Left ventricle myocardium superior (tissue), 1 donor: ENCODE data around the gene NKX2-2. TPM values are rescaled to one million over a fixed set of nuclear protein-coding genes. Genes with fewer than 3 reads are reported as not detected.

Experiments used
- ATAC-seq: fragments of 200-7000 bp; cut with Tn5 transposase; one replicate; pipeline ENCODE4 v1.9.1; 2020; ENCODE audit warnings: mild to moderate bottlenecking, moderate library complexity
- DNase-seq: peaks from one replicate; pipeline ENCODE4 v3.0.0-alpha.2; 2020
- intact Hi-C: fragments of 100-400 bp; cut with micrococcal nuclease; formaldehyde crosslinking; loops from one replicate; pipeline ENCODE4 v1.11.0; 2022
- total RNA-seq: library from RNA; stranded (reverse); fragmentation: NEBNext Ultra II Directional; extraction: Animal tissue kit (Norgen Biotek cat#: 25700); gene quantifications from one replicate; pipeline ENCODE4 v1.2.1, GENCODE V29; 2021
- donor health status: DM: no; HTN: yes; CAD: no; lungs with severe emphysema.

NKX2-2 gene
- total RNA-seq, 1 donor from 2014 or later, result not detected

GRCh38 chr20:21510414-21511384 is 3.2 kb downstream of the NKX2-2 start:
- DNase-seq, result no peak
- intact Hi-C loops, result no loop called here
- no peak for ATAC-seq

GRCh38 chr20:21509597-21510371 is 4.1 kb downstream of the NKX2-2 start:
- intact Hi-C loops, result loop anchor here (10.0 kb wide), 1 partner anchor 645 kb away; no protein-coding TSS in a partner anchor
- no peak for DNase-seq
- no peak for ATAC-seq

- intact Hi-C loops, result loop anchor here (10.0 kb wide), 1 partner anchor 644 kb away; no protein-coding TSS in a partner anchor
- ATAC-seq (no peak), DNase-seq (no peak)
These were observed 4.7 kb downstream of the NKX2-2 start for GRCh38 chr20:21509079-21509596.

- DNase-seq (no peak), ATAC-seq (no peak)
- intact Hi-C loops, result loop anchor here (10.0 kb wide), 1 partner anchor 644 kb away; no protein-coding TSS in a partner anchor
These were observed 5.4 kb downstream of the NKX2-2 start for GRCh38 chr20:21508230-21509078.

GRCh38 chr20:21507400-21508229 is 6.2 kb downstream of the NKX2-2 start:
- intact Hi-C loops, result loop anchor here (10.0 kb wide), 1 partner anchor 643 kb away; no protein-coding TSS in a partner anchor
- DNase-seq (no peak), ATAC-seq (no peak)

GRCh38 chr20:21505810-21506530 is 7.9 kb downstream of the NKX2-2 start:
- DNase-seq, result peak; percentile 67
- intact Hi-C loops, result loop anchor here (10.0 kb wide), 1 partner anchor 641 kb away; no protein-coding TSS in a partner anchor
- ATAC-seq, result peak; percentile 82

GRCh38 chr20:21505161-21505809 is 8.6 kb downstream of the NKX2-2 start:
- ATAC-seq, result peak; percentile 82
- intact Hi-C loops, result loop anchor here (10.0 kb wide), 1 partner anchor 640 kb away; no protein-coding TSS in a partner anchor
- peak; percentile 79 for DNase-seq

- no peak for DNase-seq
- ATAC-seq, result no peak
- intact Hi-C loops, result loop anchor here (5.0 to 10.0 kb wide), 2 partner anchors 262 to 640 kb away; no protein-coding TSS in a partner anchor
These were observed 9.5 kb downstream of the NKX2-2 start for GRCh38 chr20:21504323-21504722.

GRCh38 chr20:21503345-21503744 is 10.5 kb downstream of the NKX2-2 start:
- no peak for DNase-seq
- intact Hi-C loops, result loop anchor here (5.0 to 10.0 kb wide), 2 partner anchors 261 to 639 kb away; no protein-coding TSS in a partner anchor
- ATAC-seq, result no peak

- intact Hi-C loops, result loop anchor here (5.0 to 10.0 kb wide), 2 partner anchors 259 to 636 kb away; no protein-coding TSS in a partner anchor
- DNase-seq (no peak), ATAC-seq (no peak)
These were observed 12.7 kb downstream of the NKX2-2 start for GRCh38 chr20:21501184-21501583.

- DNase-seq, result no peak
- intact Hi-C loops, result loop anchor here (5.0 to 10.0 kb wide), 2 partner anchors 258 to 636 kb away; no protein-coding TSS in a partner anchor
- no peak for ATAC-seq
These were observed 13.3 kb downstream of the NKX2-2 start for GRCh38 chr20:21500599-21500998.

- no peak for DNase-seq
- ATAC-seq, result no peak
- intact Hi-C loops, result loop anchor here (5.0 to 10.0 kb wide), 2 partner anchors 257 to 635 kb away; no protein-coding TSS in a partner anchor
These were observed 14.2 kb downstream of the NKX2-2 start for GRCh38 chr20:21499641-21500040.

- intact Hi-C loops, result no loop called here
These were observed 15.2 kb downstream of the NKX2-2 start for GRCh38 chr20:21498635-21499034.

GRCh38 chr20:21498195-21498594 is 15.7 kb downstream of the NKX2-2 start:
- no peak for ATAC-seq
- no peak for DNase-seq
- intact Hi-C loops, result no loop called here

More at GRCh38 chr20:21498635-21499034, 15.2 kb downstream of the NKX2-2 start:
- ATAC-seq (no peak), DNase-seq (no peak)

- intact Hi-C loops, result no loop called here
- ATAC-seq (no peak), DNase-seq (no peak)
These were observed 17.4 kb downstream of the NKX2-2 start for GRCh38 chr20:21496452-21496851.

- ATAC-seq (no peak), DNase-seq (no peak)
- intact Hi-C loops, result no loop called here
These were observed 20.8 kb downstream of the NKX2-2 start for GRCh38 chr20:21493049-21493448.
